ENCODE results near the gene SLC1A7. TPM values are rescaled to one million over a fixed set of nuclear protein-coding genes. Genes with fewer than 3 reads are reported as not detected.

The SLC1A7 gene
- total RNA-seq, 1 experiment from 2014 or later: 0.31 TPM

DNA sequence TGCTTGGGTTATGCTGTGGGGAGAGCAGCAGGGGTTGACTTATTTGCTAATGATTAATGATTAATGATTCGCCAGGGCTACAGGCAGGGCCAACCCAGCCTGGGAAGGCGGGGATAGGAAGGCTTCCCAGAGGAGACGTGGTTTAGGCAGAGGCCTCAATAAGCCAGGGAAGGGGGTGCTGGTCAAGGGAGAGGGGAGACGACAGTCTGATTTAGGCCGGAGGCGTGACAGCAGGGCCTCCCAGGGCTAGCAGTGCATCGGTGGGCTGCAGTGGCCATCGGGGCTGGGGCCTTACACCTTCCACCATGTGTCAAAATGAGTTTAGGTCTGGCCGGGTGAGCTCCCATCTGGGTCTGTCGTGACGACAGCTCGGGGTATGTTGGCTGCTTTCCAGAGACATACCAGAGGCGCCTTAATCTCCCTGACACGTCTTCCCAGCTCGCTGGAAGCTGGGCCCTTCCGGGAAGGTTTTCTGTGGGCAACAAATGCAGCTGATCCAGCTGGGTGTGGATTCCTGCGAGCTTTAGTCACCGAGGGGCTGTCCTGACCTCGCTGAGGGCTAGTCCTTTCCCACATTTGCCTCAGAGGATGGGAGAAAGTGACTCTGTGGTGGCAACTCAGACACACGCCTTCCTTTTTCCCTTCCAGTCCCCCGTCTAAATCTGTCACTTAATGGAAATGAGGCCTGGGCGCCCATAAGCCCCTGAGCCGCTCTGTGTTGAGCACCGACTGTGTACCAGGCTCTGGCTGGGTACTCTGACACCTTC, 3.7 kb upstream of the SLC1A7 start:
- CTCF ChIA-PET: no interaction called here
- in situ Hi-C loops (cut with HindIII; ENCODE audit: low pct_unique_long_range_greater_than_20kb, low sequenced_read_pairs): no loop called here

DNA sequence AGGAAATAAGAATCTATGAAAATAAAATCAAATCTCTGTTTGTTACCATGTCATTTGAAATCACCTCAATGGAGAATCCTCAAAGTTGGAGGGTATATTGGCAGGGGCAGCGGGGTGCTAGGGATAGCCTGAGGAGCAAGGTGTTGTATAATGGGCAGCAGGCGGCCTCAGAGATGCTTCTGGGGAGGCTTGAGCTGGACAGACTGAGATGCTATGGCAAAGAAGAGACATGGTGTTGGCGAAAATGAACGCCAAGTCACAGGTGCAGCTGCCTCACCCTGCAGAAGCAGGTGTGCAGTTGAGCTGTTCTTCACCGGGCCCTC, 3.1 kb upstream of the SLC1A7 start:
- Histone ChIP-seq H3K4me3 (ENCODE audit: low read depth in 2 of 2, low read length in 2 of 2) (no peak overlapping the region), H3K36me3 (ENCODE audit: control insufficient read depth, insufficient read depth, low read length) (no peaks in the 10 kb centered on the region), H3K27me3 (ENCODE audit: control insufficient read depth, insufficient read depth, low read length) (no peaks in the 10 kb centered on the region), H3K4me1 (ENCODE audit: control insufficient read depth, insufficient read depth, low read length) (no peaks in the 10 kb centered on the region; the same call in 1 of the 2 replicates), H3K27ac (ENCODE audit: low read length) (no peak overlapping the region), H3K9me3 (ENCODE audit: control insufficient read depth, insufficient read depth, low read depth, low read length) (no peaks in the 10 kb centered on the region)
- in situ Hi-C loops (cut with HindIII; ENCODE audit: low pct_unique_long_range_greater_than_20kb, low sequenced_read_pairs): no loop called here
- POLR2A ChIA-PET: interaction anchor here (0.6 kb wide), 2 partner anchors 96 to 103 kb away, joined by 3 to 5 read pairs; no protein-coding TSS in a partner anchor
- intact Hi-C loops (cut with micrococcal nuclease; ENCODE audit: unreplicated experiment): no loop called here
- BruUV-seq (replicated peaks): no TSS peak
- TF ChIP-seq, protein P1, sequence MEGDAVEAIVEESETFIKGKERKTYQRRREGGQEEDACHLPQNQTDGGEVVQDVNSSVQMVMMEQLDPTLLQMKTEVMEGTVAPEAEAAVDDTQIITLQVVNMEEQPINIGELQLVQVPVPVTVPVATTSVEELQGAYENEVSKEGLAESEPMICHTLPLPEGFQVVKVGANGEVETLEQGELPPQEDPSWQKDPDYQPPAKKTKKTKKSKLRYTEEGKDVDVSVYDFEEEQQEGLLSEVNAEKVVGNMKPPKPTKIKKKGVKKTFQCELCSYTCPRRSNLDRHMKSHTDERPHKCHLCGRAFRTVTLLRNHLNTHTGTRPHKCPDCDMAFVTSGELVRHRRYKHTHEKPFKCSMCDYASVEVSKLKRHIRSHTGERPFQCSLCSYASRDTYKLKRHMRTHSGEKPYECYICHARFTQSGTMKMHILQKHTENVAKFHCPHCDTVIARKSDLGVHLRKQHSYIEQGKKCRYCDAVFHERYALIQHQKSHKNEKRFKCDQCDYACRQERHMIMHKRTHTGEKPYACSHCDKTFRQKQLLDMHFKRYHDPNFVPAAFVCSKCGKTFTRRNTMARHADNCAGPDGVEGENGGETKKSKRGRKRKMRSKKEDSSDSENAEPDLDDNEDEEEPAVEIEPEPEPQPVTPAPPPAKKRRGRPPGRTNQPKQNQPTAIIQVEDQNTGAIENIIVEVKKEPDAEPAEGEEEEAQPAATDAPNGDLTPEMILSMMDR (IDR thresholded peaks at IDR 0.05): no peak
- TF ChIP-seq, protein P2, sequence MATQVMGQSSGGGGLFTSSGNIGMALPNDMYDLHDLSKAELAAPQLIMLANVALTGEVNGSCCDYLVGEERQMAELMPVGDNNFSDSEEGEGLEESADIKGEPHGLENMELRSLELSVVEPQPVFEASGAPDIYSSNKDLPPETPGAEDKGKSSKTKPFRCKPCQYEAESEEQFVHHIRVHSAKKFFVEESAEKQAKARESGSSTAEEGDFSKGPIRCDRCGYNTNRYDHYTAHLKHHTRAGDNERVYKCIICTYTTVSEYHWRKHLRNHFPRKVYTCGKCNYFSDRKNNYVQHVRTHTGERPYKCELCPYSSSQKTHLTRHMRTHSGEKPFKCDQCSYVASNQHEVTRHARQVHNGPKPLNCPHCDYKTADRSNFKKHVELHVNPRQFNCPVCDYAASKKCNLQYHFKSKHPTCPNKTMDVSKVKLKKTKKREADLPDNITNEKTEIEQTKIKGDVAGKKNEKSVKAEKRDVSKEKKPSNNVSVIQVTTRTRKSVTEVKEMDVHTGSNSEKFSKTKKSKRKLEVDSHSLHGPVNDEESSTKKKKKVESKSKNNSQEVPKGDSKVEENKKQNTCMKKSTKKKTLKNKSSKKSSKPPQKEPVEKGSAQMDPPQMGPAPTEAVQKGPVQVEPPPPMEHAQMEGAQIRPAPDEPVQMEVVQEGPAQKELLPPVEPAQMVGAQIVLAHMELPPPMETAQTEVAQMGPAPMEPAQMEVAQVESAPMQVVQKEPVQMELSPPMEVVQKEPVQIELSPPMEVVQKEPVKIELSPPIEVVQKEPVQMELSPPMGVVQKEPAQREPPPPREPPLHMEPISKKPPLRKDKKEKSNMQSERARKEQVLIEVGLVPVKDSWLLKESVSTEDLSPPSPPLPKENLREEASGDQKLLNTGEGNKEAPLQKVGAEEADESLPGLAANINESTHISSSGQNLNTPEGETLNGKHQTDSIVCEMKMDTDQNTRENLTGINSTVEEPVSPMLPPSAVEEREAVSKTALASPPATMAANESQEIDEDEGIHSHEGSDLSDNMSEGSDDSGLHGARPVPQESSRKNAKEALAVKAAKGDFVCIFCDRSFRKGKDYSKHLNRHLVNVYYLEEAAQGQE (IDR thresholded peaks at IDR 0.05; ENCODE audit: insufficient read depth in 1 of 2, low read depth in 2 of 2, low read length in 1 of 2): no peak
- TF ChIP-seq SIN3A (IDR thresholded peaks at IDR 0.05; ENCODE audit: borderline replicate concordance, insufficient read depth, low read depth, low read length) (no peak), TCF7L2 (IDR thresholded peaks at IDR 0.05; ENCODE audit: low read depth, low read length) (no peak), POLR2AphosphoS5 (IDR thresholded peaks at IDR 0.05; ENCODE audit: low read depth, low read length) (no peak)
- CTCF ChIA-PET: no interaction called here
- ATAC-seq (peak; percentile 15; the same call in 1 of the 2 replicates), DNase-seq (ENCODE audit: low read depth, low spot score) (no peak)

More for the DNA sequence above, 3.7 kb upstream of the SLC1A7 start:
- H3K9me3 ChIP-seq (ENCODE audit: control insufficient read depth, insufficient read depth, low read depth, low read length): no peaks in the 10 kb centered on the region
- POLR2A ChIA-PET: no interaction called here
- H3K27ac ChIP-seq (ENCODE audit: low read length): no peak overlapping the region
- intact Hi-C loops (cut with micrococcal nuclease; ENCODE audit: unreplicated experiment): no loop called here
- no peaks in the 10 kb centered on the region for H3K36me3 ChIP-seq (ENCODE audit: control insufficient read depth, insufficient read depth, low read length)
- ATAC-seq (peak; percentile 30), DNase-seq (ENCODE audit: low read depth, low spot score) (no peak)
- no peaks in the 10 kb centered on the region; the same call in 1 of the 2 replicates for H3K4me1 ChIP-seq (ENCODE audit: control insufficient read depth, insufficient read depth, low read length)
- no peaks in the 10 kb centered on the region for H3K27me3 ChIP-seq (ENCODE audit: control insufficient read depth, insufficient read depth, low read length)
- no peak overlapping the region for H3K4me3 ChIP-seq (ENCODE audit: low read depth in 2 of 2, low read length in 2 of 2)
- no TSS peak for BruUV-seq (replicated peaks)
- TF ChIP-seq, protein P1 (IDR thresholded peaks at IDR 0.05): no peak
- no peak for TF ChIP-seq POLR2AphosphoS5 (IDR thresholded peaks at IDR 0.05; ENCODE audit: low read depth, low read length)
- no peak for TF ChIP-seq TCF7L2 (IDR thresholded peaks at IDR 0.05; ENCODE audit: low read depth, low read length)
- TF ChIP-seq, protein P2 (IDR thresholded peaks at IDR 0.05; ENCODE audit: insufficient read depth in 1 of 2, low read depth in 2 of 2, low read length in 1 of 2): no peak
